Endothelial cell of umbilical vein (primary cell): ENCODE data around the gene PRKCSH. TPM values are rescaled to one million over a fixed set of nuclear protein-coding genes. Genes with fewer than 3 reads are reported as not detected.

ENCODE experiments used
- BruUV-seq: library from RNA; stranded (reverse); fragments of 400-500 nt; replicated peaks from 2 replicates; lab custom pipeline; 2021; lab: Mats Ljungman, UMichigan
- CTCF ChIA-PET: fragments of 300-600, 350-600 bp; sonication (Branson Sonifier 250); formaldehyde crosslinking; loops from one replicate; lab custom pipeline; 2021; ENCODE audit warnings: antibody characterized with exemption, inconsistent platforms; lab: Charles Lee
- POLR2A ChIA-PET: fragments of 300-600, 350-600 bp; sonication (Branson Sonifier 250); formaldehyde crosslinking; loops from one replicate; lab custom pipeline; 2021; ENCODE audit warnings: antibody characterized with exemption, inconsistent platforms; lab: Charles Lee
- DNase-seq: peaks from one replicate; pipeline ENCODE4 v3.0.0-alpha.2; 2011; ENCODE audit warnings: low read depth, low spot score
- FAIRE-seq: peaks from 2 replicates; lab custom pipeline; 2011; peaks lifted over from hg19 to GRCh38; lab: Jason Lieb, UNC
- H2AFZ ChIP-seq: 2 replicates; pipeline ENCODE4 v1.6.0; 2012; ENCODE audit warnings: low read depth, low read length, control low read depth, inconsistent platforms
- H3K27ac ChIP-seq: 2 replicates; pipeline ENCODE4 v1.5.1; 2011; ENCODE audit warnings: low read depth, mild to moderate bottlenecking, control low read depth, low read length, moderate library complexity; ENCODE audit not compliant: insufficient read depth
- H3K27me3 ChIP-seq, 2 experiments: 2 replicates each; pipeline versions ENCODE4 v1.6.0 to v1.6.1; 2011; ENCODE audit warnings: low read length in 2 of 2, mixed read lengths in 1 of 2; ENCODE audit not compliant: control insufficient read depth in 2 of 2, insufficient read depth in 2 of 2
- H3K36me3 ChIP-seq, 2 experiments: 2 replicates in 1 of 2; 3 replicates in 1 of 2; pipeline ENCODE4 v1.5.1; 2011; ENCODE audit warnings: low read length in 2 of 2, mild to moderate bottlenecking in 1 of 2, moderate library complexity in 1 of 2; ENCODE audit not compliant: control insufficient read depth in 2 of 2, insufficient read depth in 2 of 2; ENCODE audit errors: extremely low read depth in 1 of 2
- H3K4me1 ChIP-seq: 3 replicates; pipeline ENCODE4 v1.5.1; 2011; ENCODE audit warnings: mild to moderate bottlenecking, low read length; ENCODE audit not compliant: control insufficient read depth, insufficient read depth; ENCODE audit errors: extremely low read depth
- H3K4me2 ChIP-seq: 2 replicates; pipeline ENCODE4 v1.6.1; 2011; ENCODE audit warnings: low read length, control low read depth, mixed read lengths; ENCODE audit not compliant: insufficient read depth
- H3K4me3 ChIP-seq, 3 experiments: fragments of 200-600 bp in 1 of 3; sonication (generic), shearing (Covaris generic) in 1 of 3; replicated peaks in 1 of 3; 2 replicates each; pipeline ENCODE4 v1.5.1; 2011 to 2016; ENCODE audit warnings: control low read depth in 3 of 3, low read length in 3 of 3, mild to moderate bottlenecking in 2 of 3, inconsistent platforms in 1 of 3, low read depth in 1 of 3, moderate library complexity in 1 of 3; ENCODE audit not compliant: insufficient read depth in 1 of 3
- H3K79me2 ChIP-seq: 2 replicates; pipeline ENCODE4 v1.6.0; 2012; ENCODE audit warnings: low read length, inconsistent platforms; ENCODE audit not compliant: control insufficient read depth, insufficient read depth
- H3K9ac ChIP-seq: replicated peaks from 2 replicates; pipeline ENCODE3; 2011; ENCODE audit warnings: low read length, control low read depth; ENCODE audit not compliant: insufficient read depth; ENCODE audit errors: extremely low read depth
- H3K9me1 ChIP-seq: replicated peaks from 3 replicates; pipeline ENCODE4 v1.6.0; 2011; ENCODE audit warnings: mild to moderate bottlenecking, low read length; ENCODE audit not compliant: control insufficient read depth, insufficient read depth; ENCODE audit errors: extremely low read depth
- H3K9me3 ChIP-seq: replicated peaks from 2 replicates; pipeline ENCODE4 v1.5.1; 2012; ENCODE audit warnings: low read length, inconsistent platforms; ENCODE audit not compliant: control insufficient read depth, insufficient read depth
- H4K20me1 ChIP-seq: replicated peaks from 2 replicates; pipeline ENCODE3; 2011; ENCODE audit warnings: mild to moderate bottlenecking, low read length; ENCODE audit not compliant: control insufficient read depth, insufficient read depth; ENCODE audit errors: extremely low read depth
- EZH2 ChIP-seq: IDR thresholded peaks from 2 replicates; pipeline ENCODE4 v1.6.1; 2012; ENCODE audit warnings: borderline replicate concordance, low read depth, mild to moderate bottlenecking, moderate library complexity, low read length, inconsistent platforms; ENCODE audit not compliant: severe bottlenecking
- GATA2 ChIP-seq: IDR thresholded peaks from 2 replicates; pipeline ENCODE4 v1.7.0; 2011; ENCODE audit warnings: low read depth, mild to moderate bottlenecking, moderate library complexity, mixed read lengths, low read length; ENCODE audit not compliant: insufficient read length, insufficient read depth
- JUN ChIP-seq: IDR thresholded peaks from 2 replicates; pipeline ENCODE4 v1.6.1; 2011; ENCODE audit warnings: borderline replicate concordance, low read depth; ENCODE audit not compliant: insufficient read length, insufficient read depth
- MAX ChIP-seq: IDR thresholded peaks from 2 replicates; pipeline ENCODE4 v1.6.1; 2011; ENCODE audit not compliant: insufficient read depth, insufficient read length
- MYC ChIP-seq: IDR thresholded peaks from one replicate; pipeline ENCODE4 v1.6.1; 2011; ENCODE audit warnings: mild to moderate bottlenecking, low read depth, low read length
- POLR2A ChIP-seq: IDR thresholded peaks from 2 replicates; pipeline ENCODE4 v1.6.1; 2012; ENCODE audit warnings: low read depth, mild to moderate bottlenecking, control low read depth, low read length
- POLR2AphosphoS5 ChIP-seq: IDR thresholded peaks from 2 replicates; pipeline ENCODE4 v1.6.1; 2012; ENCODE audit warnings: low read depth, mild to moderate bottlenecking, control low read depth, low read length, moderate library complexity; ENCODE audit not compliant: insufficient read depth
- dilution Hi-C: fragments of 300-500 bp; cut with MboI; formaldehyde crosslinking; loops from one replicate; pipeline ENCODE4 v1.15.0; 2019; ENCODE audit warnings: low sequenced_read_pairs; ENCODE audit not compliant: extremely low pct_ligation_motif_present
- intact Hi-C: fragments of 100-400 bp; cut with micrococcal nuclease; formaldehyde crosslinking; loops from one replicate; pipeline ENCODE4 v1.10.0; 2022
- polyA plus RNA-seq, 4 experiments: library from polyadenylated mRNA; depleted of rRNA in 3 of 4; stranded (reverse) in 3 of 4; unstranded in 1 of 4; fragments of >200 nt; gene quantifications; 2 replicates each; pipeline versions ENCODE4 v1.2.1 to v1.2.3, GENCODE V29; 2011 to 2012; ENCODE audit warnings: missing spikeins in 1 of 4
- total RNA-seq: library from RNA; stranded (reverse); gene quantifications from 2 replicates; pipeline ENCODE4 v1.2.3, GENCODE V29; 2021
- TF ChIP-seq, protein P1 (sequence below), 2 donors: IDR thresholded peaks; 1 replicate in 1 of 2; 2 replicates in 1 of 2; pipeline ENCODE4 v1.5.1; 2011; ENCODE audit warnings: low read length in 2 of 2, mild to moderate bottlenecking in 2 of 2, moderate library complexity in 2 of 2, control low read depth in 1 of 2, inconsistent platforms in 1 of 2, low read depth in 1 of 2; ENCODE audit not compliant: insufficient read depth in 1 of 2; ENCODE audit errors: extremely low read depth in 1 of 2

PRKCSH gene
- total and polyA plus RNA-seq, 2 donors (not counting 3 experiments of a cell fraction or from before 2014, with no cell fraction given), result 215 to 425 TPM

GRCh38 chr19:11451871-11452619 is 16.6 kb downstream of the PRKCSH start:
- DNase-seq (no peak), FAIRE-seq (peak; percentile 67)
- Histone ChIP-seq H3K9me1 (no peaks in the 10 kb centered on the region), H3K4me1 (no peaks in the 10 kb centered on the region), H3K36me3 (peaks cover 2 to 12% of the 10 kb centered on the region in 2 experiments), H3K27me3 (no peaks in the 10 kb centered on the region), H3K9me3 (no peaks in the 10 kb centered on the region), H3K4me2 (no peak overlapping the region), H3K4me3 (no peak overlapping the region), H4K20me1 (no peaks in the 10 kb centered on the region), H3K27ac (no peak overlapping the region), H3K79me2 (no peaks in the 10 kb centered on the region), H2AFZ (no peak overlapping the region), H3K9ac (no peak overlapping the region)
- ChIA-PET CTCF (interaction anchor here (0.6 to 1.8 kb wide), 6 partner anchors 16 to 158 kb away, joined by 3 to 9 read pairs (median 4); no protein-coding TSS in a partner anchor), POLR2A (interaction anchor here (0.6 to 0.8 kb wide), 3 partner anchors 69 to 112 kb away, joined by 3 to 6 read pairs (median 3); no protein-coding TSS in a partner anchor)
- intact Hi-C loops (no loop called here), dilution Hi-C loops (no loop called here)
- TF ChIP-seq GATA2 (no peak), POLR2A (no peak), EZH2 (no peak)
- no TSS peak for BruUV-seq

DNA sequence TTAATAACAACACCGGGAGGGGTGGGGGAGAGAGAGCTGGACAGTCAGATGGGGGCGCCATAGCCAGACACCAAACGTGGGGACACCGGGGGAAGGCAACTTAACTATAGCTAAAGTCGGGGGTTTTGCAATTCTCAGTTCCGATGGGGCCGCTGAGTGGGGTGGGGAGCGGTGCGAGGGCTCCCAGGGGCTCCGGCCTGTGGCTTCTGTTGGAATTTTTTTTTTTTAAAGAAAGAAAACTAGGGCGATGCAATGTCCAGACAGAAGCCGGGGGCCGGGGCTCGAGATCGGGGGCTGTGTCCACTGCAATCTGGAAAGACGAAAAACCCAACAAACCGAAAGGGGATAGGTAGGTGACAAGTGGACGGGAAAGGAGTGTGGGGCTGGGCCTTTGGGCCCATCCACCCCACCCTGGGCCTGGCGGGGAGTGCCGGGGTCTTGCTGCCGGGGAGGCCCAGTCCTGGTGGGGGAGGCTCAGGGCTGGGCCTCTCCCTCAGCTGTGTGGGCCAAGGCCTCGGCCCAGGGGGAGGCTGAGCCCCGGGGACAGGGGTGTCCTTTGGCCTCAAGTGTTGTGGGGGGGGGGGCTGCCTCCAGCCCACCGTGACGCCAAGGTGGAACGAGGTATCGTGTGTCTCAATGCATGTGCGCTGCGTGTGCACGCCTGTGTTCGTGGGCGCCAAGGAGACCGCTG is 17.3 kb downstream of the PRKCSH start:
- H3K27me3 ChIP-seq, result no peaks in the 10 kb centered on the region
- no peak overlapping the region for H3K27ac ChIP-seq
- FAIRE-seq (no peak), DNase-seq (no peak)
- H2AFZ ChIP-seq, result no peak overlapping the region
- no peaks in the 10 kb centered on the region for H3K9me3 ChIP-seq
- dilution Hi-C loops, result no loop called here
- ChIA-PET POLR2A (no interaction called here), CTCF (interaction anchor here (1.1 to 1.8 kb wide), 5 partner anchors 15 to 159 kb away, joined by 3 to 9 read pairs (median 4); no protein-coding TSS in a partner anchor)
- no peaks in the 10 kb centered on the region for H3K9me1 ChIP-seq
- H3K4me1 ChIP-seq, result no peaks in the 10 kb centered on the region
- H3K4me2 ChIP-seq, result no peak overlapping the region
- H3K79me2 ChIP-seq, result no peaks in the 10 kb centered on the region
- no peak overlapping the region for H3K9ac ChIP-seq
- peaks cover 2 to 10% of the 10 kb centered on the region in 2 experiments for H3K36me3 ChIP-seq
- H3K4me3 ChIP-seq, result no peak overlapping the region
- intact Hi-C loops, result no loop called here
- H4K20me1 ChIP-seq, result no peaks in the 10 kb centered on the region
- no peak for TF ChIP-seq JUN
- TF ChIP-seq, protein P1, sequence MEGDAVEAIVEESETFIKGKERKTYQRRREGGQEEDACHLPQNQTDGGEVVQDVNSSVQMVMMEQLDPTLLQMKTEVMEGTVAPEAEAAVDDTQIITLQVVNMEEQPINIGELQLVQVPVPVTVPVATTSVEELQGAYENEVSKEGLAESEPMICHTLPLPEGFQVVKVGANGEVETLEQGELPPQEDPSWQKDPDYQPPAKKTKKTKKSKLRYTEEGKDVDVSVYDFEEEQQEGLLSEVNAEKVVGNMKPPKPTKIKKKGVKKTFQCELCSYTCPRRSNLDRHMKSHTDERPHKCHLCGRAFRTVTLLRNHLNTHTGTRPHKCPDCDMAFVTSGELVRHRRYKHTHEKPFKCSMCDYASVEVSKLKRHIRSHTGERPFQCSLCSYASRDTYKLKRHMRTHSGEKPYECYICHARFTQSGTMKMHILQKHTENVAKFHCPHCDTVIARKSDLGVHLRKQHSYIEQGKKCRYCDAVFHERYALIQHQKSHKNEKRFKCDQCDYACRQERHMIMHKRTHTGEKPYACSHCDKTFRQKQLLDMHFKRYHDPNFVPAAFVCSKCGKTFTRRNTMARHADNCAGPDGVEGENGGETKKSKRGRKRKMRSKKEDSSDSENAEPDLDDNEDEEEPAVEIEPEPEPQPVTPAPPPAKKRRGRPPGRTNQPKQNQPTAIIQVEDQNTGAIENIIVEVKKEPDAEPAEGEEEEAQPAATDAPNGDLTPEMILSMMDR (IDR thresholded peaks at IDR 0.05; ENCODE audit: extremely low read depth in 1 of 2, insufficient read depth in 1 of 2, low read depth in 1 of 2, low read length in 2 of 2), result no peak
- no peak for TF ChIP-seq MAX
- TF ChIP-seq MYC, result no peak
- no peak for TF ChIP-seq POLR2AphosphoS5
- TF ChIP-seq GATA2, result no peak
- TF ChIP-seq EZH2, result no peak
- BruUV-seq, result no TSS peak
